B cell (primary cell): Measurements from ENCODE around the gene DCTPP1. TPM values are rescaled to one million over a fixed set of nuclear protein-coding genes. Genes with fewer than 3 reads are reported as not detected.

Experiments
- ATAC-seq: fragments of 200-7000 bp; cut with Tn5 transposase; one replicate; pipeline ENCODE4 v1.10.0; 2021; ENCODE audit warnings: low read depth, mild to moderate bottlenecking, moderate number of reproducible peaks, moderate library complexity
- CTCF ChIA-PET: fragments of 350-600 bp; sonication (Branson Sonifier 250); formaldehyde crosslinking; loops from one replicate; lab custom pipeline; 2021; ENCODE audit warnings: antibody characterized with exemption, inconsistent platforms; lab: Charles Lee
- POLR2A ChIA-PET: fragments of 350-600 bp; sonication (Branson Sonifier 250); formaldehyde crosslinking; loops from one replicate; lab custom pipeline; 2021; ENCODE audit warnings: antibody characterized with exemption; lab: Charles Lee
- DNase-seq: peaks from one replicate; pipeline ENCODE4 v3.0.0; 2013
- H2AFZ ChIP-seq: 2 replicates; pipeline ENCODE4 v1.6.1; 2012; ENCODE audit warnings: mild to moderate bottlenecking, low read depth, low read length; ENCODE audit not compliant: insufficient read depth, poor library complexity, severe bottlenecking
- H3K27ac ChIP-seq, 2 donors: 1 replicate in 1 of 2; 2 replicates in 1 of 2; pipeline ENCODE4 v1.5.1; 2012 to 2013; ENCODE audit warnings: low read length in 2 of 2, mild to moderate bottlenecking in 2 of 2, moderate library complexity in 1 of 2
- H3K27me3 ChIP-seq, 4 experiments: fragments of 200-600 bp in 1 of 4; sonication (generic) in 1 of 4; replicated peaks in 1 of 4; 1 replicate in 2 of 4; 2 replicates in 2 of 4; pipeline versions ENCODE4 v1.6.1 to v1.7.0; 2013 to 2016; ENCODE audit warnings: low read length in 3 of 4, mild to moderate bottlenecking in 2 of 4, mixed read lengths in 1 of 4, moderate library complexity in 1 of 4; ENCODE audit not compliant: insufficient read depth in 4 of 4, control insufficient read depth in 3 of 4; ENCODE audit errors: control extremely low read depth in 1 of 4
- H3K36me3 ChIP-seq, 2 experiments: replicated peaks in 1 of 2; 1 replicate in 1 of 2; 2 replicates in 1 of 2; pipeline versions ENCODE4 v1.6.1 to v1.7.1; 2013; ENCODE audit warnings: low read length in 1 of 2; ENCODE audit not compliant: insufficient read depth in 2 of 2, control insufficient read depth in 1 of 2; ENCODE audit errors: control extremely low read depth in 1 of 2, extremely low read depth in 1 of 2
- H3K4me1 ChIP-seq, 2 donors: fragments of 200-600 bp in 1 of 2; sonication (generic) in 1 of 2; 1 replicate in 1 of 2; 2 replicates in 1 of 2; pipeline versions ENCODE4 v1.5.1 to v1.6.1; 2013 to 2017; ENCODE audit warnings: low read length in 2 of 2; ENCODE audit not compliant: control insufficient read depth in 2 of 2, insufficient read depth in 2 of 2
- H3K4me2 ChIP-seq: replicated peaks from 2 replicates; pipeline ENCODE3; 2012; ENCODE audit warnings: mild to moderate bottlenecking, low read depth, low read length; ENCODE audit not compliant: poor library complexity, severe bottlenecking
- H3K4me3 ChIP-seq, 5 experiments: fragments of 200-600 bp in 1 of 5; sonication (generic) in 1 of 5; 1 replicate in 3 of 5; 2 replicates in 2 of 5; pipeline versions ENCODE4 v1.5.1 to v1.7.0; 2011 to 2016; ENCODE audit warnings: low read length in 4 of 5, mild to moderate bottlenecking in 4 of 5, low read depth in 2 of 5, control low read depth in 1 of 5, moderate library complexity in 1 of 5; ENCODE audit not compliant: insufficient read depth in 1 of 5; ENCODE audit errors: control extremely low read depth in 1 of 5, extremely low read depth in 1 of 5
- H3K79me2 ChIP-seq: fragments of 200-600 bp; sonication (generic); one replicate; pipeline ENCODE4 v1.6.0; 2016; ENCODE audit warnings: low read length; ENCODE audit not compliant: control insufficient read depth, insufficient read depth
- H3K9ac ChIP-seq: fragments of 200-600 bp; sonication (generic); 2 replicates; pipeline ENCODE4 v1.6.1; 2017; ENCODE audit warnings: mild to moderate bottlenecking, low read length, moderate library complexity
- H3K9me3 ChIP-seq, 3 donors: one replicate each; pipeline versions ENCODE4 v1.6.1 to v1.7.1; 2013; ENCODE audit warnings: low read length in 2 of 3; ENCODE audit not compliant: control insufficient read depth in 2 of 3, insufficient read depth in 1 of 3; ENCODE audit errors: control extremely low read depth in 1 of 3
- H4K20me1 ChIP-seq: 2 replicates; pipeline ENCODE4 v1.6.0; 2012; ENCODE audit warnings: mild to moderate bottlenecking, low read length; ENCODE audit not compliant: insufficient read depth, control insufficient read depth, poor library complexity, severe bottlenecking
- H3K27ac Mint-ChIP-seq: one replicate; pipeline ENCODE4 v1.8.0; 2021; ENCODE audit warnings: mixed read lengths
- H3K27me3 Mint-ChIP-seq: one replicate; pipeline ENCODE4 v1.8.0; 2021; ENCODE audit warnings: mixed read lengths
- H3K4me1 Mint-ChIP-seq: one replicate; pipeline ENCODE4 v1.8.0; 2021; ENCODE audit warnings: mixed read lengths
- H3K4me3 Mint-ChIP-seq: one replicate; pipeline ENCODE4 v1.8.0; 2021; ENCODE audit warnings: mixed read lengths
- H3K9me3 Mint-ChIP-seq: one replicate; pipeline ENCODE4 v1.8.0; 2022; ENCODE audit warnings: mixed read lengths; ENCODE audit not compliant: insufficient read depth
- CTCF ChIP-seq: fragments of 200-600 bp; IDR thresholded peaks from one replicate; pipeline ENCODE4 v1.8.0; 2022; ENCODE audit warnings: antibody characterized with exemption, mild to moderate bottlenecking
- EZH2 ChIP-seq: IDR thresholded peaks from 2 replicates; pipeline ENCODE4 v1.6.1; 2012; ENCODE audit warnings: borderline replicate concordance, low read depth, mild to moderate bottlenecking, moderate library complexity, low read length; ENCODE audit not compliant: insufficient read depth, poor library complexity, severe bottlenecking
- WGBS: methylation state at CpG from one replicate; pipeline ENCODE4 v1.1.5; 2013; ENCODE audit warnings: missing lambda C conversion rate; ENCODE audit not compliant: insufficient coverage; 5-methylcytosine and 5-hydroxymethylcytosine counted together
- intact Hi-C: fragments of 100-400 bp; cut with micrococcal nuclease; formaldehyde crosslinking; loops from one replicate; pipeline ENCODE4 v1.10.0; 2022
- polyA plus RNA-seq: library from polyadenylated mRNA; depleted of rRNA; stranded (reverse); fragments of >200 nt; gene quantifications from 2 replicates; pipeline ENCODE4 v1.2.3, GENCODE V29; 2012
- total RNA-seq, 2 donors: library from RNA; stranded (reverse); fragments of 120-200 nt in 1 of 2; gene quantifications; 1 replicate in 1 of 2; 2 replicates in 1 of 2; pipeline versions ENCODE4 v1.2.3 to v1.2.4, GENCODE V29; 2013 to 2022

The DCTPP1 gene
- total and polyA plus RNA-seq, 2 donors (not counting 1 experiment from before 2014, with no cell fraction given): 25.0 to 30.3 TPM

DNA sequence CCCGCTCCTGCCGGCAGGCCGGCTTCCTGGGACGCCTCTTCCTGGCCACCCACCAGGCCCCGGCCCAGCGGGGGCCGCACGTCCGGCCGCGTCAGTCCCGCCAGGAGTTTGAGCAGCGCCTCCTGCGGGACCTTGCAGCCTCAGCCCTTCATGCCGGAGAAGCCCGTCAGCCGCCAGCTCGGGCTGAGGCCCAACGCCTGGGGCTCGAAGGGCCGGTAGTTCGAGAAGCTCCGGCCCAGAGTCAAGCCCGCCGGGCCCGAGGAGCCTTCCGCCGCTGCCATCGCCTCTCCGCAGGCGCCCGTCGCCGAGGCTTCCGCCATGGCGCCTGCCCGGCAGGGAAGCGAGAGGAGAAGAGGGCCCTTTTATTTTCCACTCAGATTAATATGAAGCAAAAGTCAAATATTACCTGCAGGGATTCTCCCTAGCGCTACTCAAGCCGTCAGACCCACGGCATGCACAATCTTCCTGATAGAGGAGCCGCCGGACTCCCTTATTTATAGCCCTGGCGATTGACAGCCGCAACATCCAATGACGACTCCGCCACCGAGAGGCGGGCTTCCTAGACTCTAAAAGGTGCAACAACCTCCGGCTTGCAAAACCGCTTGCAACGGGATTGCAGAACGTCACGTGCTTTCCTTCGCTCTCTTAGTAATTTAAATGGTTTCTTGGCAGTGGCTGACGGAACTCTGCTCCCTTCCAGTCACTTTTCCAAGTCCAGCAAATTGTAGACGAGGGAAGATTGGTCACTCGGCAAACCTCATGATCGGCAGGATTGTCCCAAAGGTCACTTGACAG is 15.8 kb upstream of the DCTPP1 start, which contains the start of gene SEPHS2:
Gene SEPHS2 (minus strand): TSS at position 467 of the 795 bp plus-strand sequence. CDS start 147 bp downstream, at position 320.
- DNase-seq (peak; percentile 96), ATAC-seq (peak; percentile 96)
- peak within 1 kb of the TSS; percentile 78 to 85 for H3K27ac ChIP-seq
- ChIA-PET CTCF (interaction anchor here (0.7 to 7.4 kb wide), 6 partner anchors 14 to 152 kb away, joined by 4 to 77 read pairs (median 20); partner anchors contain the start of genes DCTPP1, ITGAL and ZNF747), POLR2A (interaction anchor here (0.8 to 2.1 kb wide), 7 partner anchors 13 to 126 kb away, joined by 3 to 6 read pairs (median 3); partner anchors contain the start of genes DCTPP1, ITGAL and ZNF688)
- peak within 1 kb of the TSS; percentile 81 for H2AFZ ChIP-seq
- intact Hi-C loops: loop anchor here (1.0 to 2.0 kb wide), 5 partner anchors 13 to 82 kb away; partner anchors contain the start of genes DCTPP1 and ITGAL
- H3K27me3 Mint-ChIP-seq: no peaks in the 10 kb centered on the region
- no peaks in the 10 kb centered on the region for H3K27me3 ChIP-seq
- under 1% methylated on average over 56 of the region's 59 CpGs for WGBS
- H3K4me1 ChIP-seq: peaks cover 29 to 36% of the 10 kb centered on the region in 2 donors
- H3K4me1 Mint-ChIP-seq: peaks cover 42% of the 10 kb centered on the region
- H3K9me3 Mint-ChIP-seq: no peaks in the 10 kb centered on the region
- H3K36me3 ChIP-seq: peaks cover 0 to 18% of the 10 kb centered on the region in 2 experiments
- peaks cover 0 to 6% (median 0%) of the 10 kb centered on the region in 3 donors for H3K9me3 ChIP-seq
- H3K4me3 Mint-ChIP-seq: peak within 1 kb of the TSS; percentile 96
- peaks cover 22% of the 10 kb centered on the region for H4K20me1 ChIP-seq
- H3K27ac Mint-ChIP-seq: peak within 1 kb of the TSS; percentile 97
- H3K4me2 ChIP-seq: peak within 1 kb of the TSS; percentile 72
- TF ChIP-seq EZH2: no peak
- peak; percentile 47 for TF ChIP-seq CTCF
- H3K9ac ChIP-seq: peak within 1 kb of the TSS; percentile 74
- H3K4me3 ChIP-seq: peak within 1 kb of the TSS; percentile 74 to 99 (median 78)
- H3K79me2 ChIP-seq: peaks cover 25% of the 10 kb centered on the region
